Measurements from ENCODE around the gene TMEM120A. TPM values are rescaled to one million over a fixed set of nuclear protein-coding genes. Genes with fewer than 3 reads are reported as not detected.

The TMEM120A gene
- total and polyA plus RNA-seq, 2 experiments from 2014 or later: 12.7 to 22.3 TPM

- H3K4me3 ChIP-seq: no peak overlapping the region
- DNase-seq (ENCODE audit: low spot score): no peak
- H3K27me3 ChIP-seq (ENCODE audit: insufficient read depth): no peaks in the 10 kb centered on the region
- H3K4me2 ChIP-seq: no peak overlapping the region
- H3F3A ChIP-seq (replicated peaks; ENCODE audit: low read depth): peaks cover 10% of the 10 kb centered on the region; the same call in 1 of the 2 replicates
- TF ChIP-seq EZH2 (IDR thresholded peaks at IDR 0.05; ENCODE audit: low read depth, unreplicated experiment): no peak
- TF ChIP-seq JUNB (IDR thresholded peaks at IDR 0.05; ENCODE audit: unreplicated experiment): no peak
- no peak for TF ChIP-seq NANOG (IDR thresholded peaks at IDR 0.05; ENCODE audit: borderline replicate concordance)
- no peak for TF ChIP-seq CTCF (conservative IDR thresholded peaks at IDR 0.05; ENCODE audit: low read depth in 2 of 2)
- no peak for TF ChIP-seq REST (IDR thresholded peaks at IDR 0.05; ENCODE audit: unreplicated experiment)
- TF ChIP-seq CREB1 (CRISPR knock-in tag; IDR thresholded peaks at IDR 0.05; ENCODE audit: low read depth): no peak
- no peak for TF ChIP-seq STAT1 (IDR thresholded peaks at IDR 0.05; ENCODE audit: unreplicated experiment)
- H3K27ac ChIP-seq (ENCODE audit: low read depth): no peak overlapping the region
- Mint-ChIP-seq H3K27ac (no peak overlapping the region), H3K4me3 (no peak overlapping the region; the same call in 2 of the 3 replicates), H3K4me1 (peaks cover 18% of the 10 kb centered on the region; the same call in 2 of the 3 replicates), H3K9me3 (no peaks in the 10 kb centered on the region; the same call in 1 of the 3 replicates), H3K27me3 (ENCODE audit: insufficient read depth, low read depth, poor library complexity) (peaks cover 6% of the 10 kb centered on the region), H3K36me3 (ENCODE audit: low read depth) (peaks cover 18% of the 10 kb centered on the region)
- no peaks in the 10 kb centered on the region for H4K20me1 ChIP-seq (replicated peaks; ENCODE audit: insufficient read depth)
- H3K36me3 ChIP-seq (ENCODE audit: insufficient read depth): no peaks in the 10 kb centered on the region
- no peak for ATAC-seq
- no peak overlapping the region for H2AFZ ChIP-seq
- no peaks in the 10 kb centered on the region for H3K79me2 ChIP-seq (replicated peaks; ENCODE audit: insufficient read depth)
- H3K9me2 ChIP-seq (ENCODE audit: insufficient read depth): no peaks in the 10 kb centered on the region
- H3K4me1 ChIP-seq (ENCODE audit: insufficient read depth): peaks cover 11% of the 10 kb centered on the region
Observed at GRCh38 chr7:75996476-75996875, 2.1 kb upstream of the TMEM120A start.

- no peaks in the 10 kb centered on the region for H3K36me3 ChIP-seq (ENCODE audit: insufficient read depth)
- Mint-ChIP-seq H3K4me3 (peak overlapping the region; percentile 27; the same call in 1 of the 3 replicates), H3K27ac (no peak overlapping the region), H3K27me3 (ENCODE audit: insufficient read depth, low read depth, poor library complexity) (peaks cover 6% of the 10 kb centered on the region), H3K9me3 (no peaks in the 10 kb centered on the region; the same call in 2 of the 3 replicates), H3K4me1 (peaks cover 20% of the 10 kb centered on the region), H3K36me3 (ENCODE audit: low read depth) (peaks cover 18% of the 10 kb centered on the region)
- H4K20me1 ChIP-seq (replicated peaks; ENCODE audit: insufficient read depth): no peaks in the 10 kb centered on the region
- no peak overlapping the region for H3K4me2 ChIP-seq
- H3F3A ChIP-seq (replicated peaks; ENCODE audit: low read depth): peaks cover 10% of the 10 kb centered on the region; the same call in 1 of the 2 replicates
- no peaks in the 10 kb centered on the region for H3K27me3 ChIP-seq (ENCODE audit: insufficient read depth)
- no peak for ATAC-seq
- no peaks in the 10 kb centered on the region for H3K79me2 ChIP-seq (replicated peaks; ENCODE audit: insufficient read depth)
- H3K9me2 ChIP-seq (ENCODE audit: insufficient read depth): no peaks in the 10 kb centered on the region
- H2AFZ ChIP-seq: no peak overlapping the region
- no peak overlapping the region for H3K27ac ChIP-seq (ENCODE audit: low read depth)
- no peak overlapping the region for H3K4me3 ChIP-seq
- H3K4me1 ChIP-seq (ENCODE audit: insufficient read depth): peaks cover 11% of the 10 kb centered on the region
- DNase-seq (ENCODE audit: low spot score): no peak
- TF ChIP-seq JUNB (IDR thresholded peaks at IDR 0.05; ENCODE audit: unreplicated experiment) (no peak), ZNF331 (CRISPR knock-in tag; IDR thresholded peaks at IDR 0.05; ENCODE audit: low read depth) (no peak), POLR2AphosphoS5 (IDR thresholded peaks at IDR 0.05; ENCODE audit: low read depth) (no peak), ZNF114 (CRISPR knock-in tag; IDR thresholded peaks at IDR 0.05) (no peak), NANOG (IDR thresholded peaks at IDR 0.05; ENCODE audit: borderline replicate concordance) (no peak), CREB1 (CRISPR knock-in tag; IDR thresholded peaks at IDR 0.05; ENCODE audit: low read depth) (no peak), ETS1 (IDR thresholded peaks at IDR 0.05) (no peak), CTCF (conservative IDR thresholded peaks at IDR 0.05; ENCODE audit: low read depth in 2 of 2) (no peak)
Observed at GRCh38 chr7:75995996-75996395, 1.6 kb upstream of the TMEM120A start.

Data from GM23338 (cell line).